HT-29 (cell line): Measurements from ENCODE around the gene SPPL3. TPM values are rescaled to one million over a fixed set of nuclear protein-coding genes. Genes with fewer than 3 reads are reported as not detected.
"Not testable (repeated sequence)": the region's sequence is repeated elsewhere in the genome, so short reads cannot be mapped to it uniquely, and the experiment has no call there.

Experiments used
- DNase-seq: peaks from one replicate; pipeline ENCODE4 v3.0.0-alpha.2; 2015; ENCODE audit warnings: low spot score
- total RNA-seq: library from RNA; depleted of rRNA; stranded (reverse); fragments of >200 nt; shearing (Covaris generic); gene quantifications from 2 replicates; pipeline ENCODE4 v1.2.3, GENCODE V29; 2014

Gene SPPL3
- total RNA-seq, 1 experiment from 2014 or later, result 7.9 TPM

DNA sequence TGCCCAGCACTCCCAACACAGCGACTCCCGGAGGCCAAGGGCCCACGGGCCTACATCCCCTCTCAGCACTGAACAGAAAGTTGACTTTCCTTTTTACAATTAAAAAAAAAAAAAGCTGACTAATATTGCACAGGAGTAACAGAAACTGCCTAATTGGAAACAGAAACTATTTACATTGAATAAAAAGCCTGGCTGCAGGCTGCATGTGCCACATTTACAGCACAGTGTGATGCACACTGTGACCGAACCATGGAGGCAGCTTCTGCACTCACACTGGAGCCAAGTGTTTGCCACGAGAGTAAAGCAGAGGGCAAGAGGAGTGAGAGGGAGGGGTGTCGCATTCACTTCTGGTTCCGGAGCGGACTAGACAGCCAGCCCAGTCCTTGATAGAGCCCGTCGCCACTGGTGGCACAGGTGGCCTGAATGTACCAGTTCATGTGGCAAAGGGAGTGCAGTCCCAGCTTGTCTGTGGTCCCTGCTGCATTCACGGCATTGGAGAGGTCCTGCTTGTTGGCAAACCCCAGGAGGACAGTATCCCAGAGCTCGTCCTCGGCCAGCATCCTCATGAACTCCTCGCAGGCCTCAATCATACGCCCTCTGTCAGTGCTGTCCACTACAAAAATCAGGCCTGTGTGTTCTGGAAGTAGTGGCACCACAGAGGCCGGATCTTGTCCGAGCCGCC is 59.2 kb downstream of the SPPL3 start:
- no peak for DNase-seq

DNA sequence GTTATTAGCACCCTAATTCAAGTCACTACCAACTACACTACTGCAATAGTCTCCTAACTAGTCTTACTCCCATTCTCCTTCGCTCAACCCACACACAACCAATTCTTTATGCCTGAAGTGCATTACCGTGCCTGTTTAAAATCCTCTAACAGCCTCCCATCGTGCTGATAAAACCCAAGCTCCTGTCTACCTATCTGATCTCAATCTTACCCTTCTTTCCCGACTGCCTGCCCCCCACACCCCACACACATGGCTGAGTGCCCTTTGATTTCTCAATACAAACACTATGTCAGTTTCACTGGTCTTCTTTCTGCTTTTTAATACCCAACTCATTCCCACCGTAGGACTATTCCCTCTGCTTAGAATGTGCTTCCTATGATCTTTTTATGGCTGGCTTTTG is 59.9 kb downstream of the SPPL3 start:
- no peak for DNase-seq

- DNase-seq, result no peak
These were observed 60.7 kb downstream of the SPPL3 start for GRCh38 chr12:120843472-120843871.

DNA sequence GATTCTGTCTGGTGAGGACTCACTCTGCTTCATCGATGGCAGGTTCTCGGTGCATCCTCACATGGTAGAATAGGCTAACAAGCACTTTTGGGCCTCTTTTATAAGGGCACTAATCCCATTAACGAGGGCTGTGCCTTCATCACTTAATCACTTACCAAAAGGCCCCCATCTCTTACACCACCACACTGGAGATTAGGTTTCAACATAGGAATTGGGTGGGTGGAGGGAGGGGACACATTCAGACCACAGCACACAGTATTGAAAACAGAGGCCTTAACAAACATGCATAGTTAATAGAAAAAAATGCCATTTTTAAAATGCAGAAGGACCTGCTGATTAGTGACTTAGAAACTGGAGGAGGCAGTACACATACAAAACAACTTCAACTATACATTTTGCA is 61.6 kb downstream of the SPPL3 start:
- DNase-seq, result no peak

GRCh38 chr12:120841525-120841924 is 62.6 kb downstream of the SPPL3 start:
- DNase-seq, result no peak

DNA sequence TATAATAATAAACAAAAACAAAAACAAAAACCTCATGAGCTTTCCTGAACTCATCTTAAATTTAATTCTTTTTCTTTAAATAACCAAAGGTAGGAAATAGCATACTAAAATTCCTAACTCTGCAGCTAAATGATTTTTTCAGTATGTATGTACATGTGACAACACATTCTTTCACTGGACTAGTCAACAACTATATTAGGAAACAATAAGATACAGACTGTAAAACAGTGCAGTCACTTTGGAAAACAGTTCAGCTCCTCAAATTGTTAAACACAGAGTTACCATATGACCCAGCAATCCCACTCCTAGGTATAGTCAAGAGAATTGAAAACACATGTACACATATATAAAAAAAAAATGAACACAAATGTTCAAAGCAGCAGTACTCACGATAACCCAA is 64.7 kb downstream of the SPPL3 start:
- DNase-seq, result no peak

DNA sequence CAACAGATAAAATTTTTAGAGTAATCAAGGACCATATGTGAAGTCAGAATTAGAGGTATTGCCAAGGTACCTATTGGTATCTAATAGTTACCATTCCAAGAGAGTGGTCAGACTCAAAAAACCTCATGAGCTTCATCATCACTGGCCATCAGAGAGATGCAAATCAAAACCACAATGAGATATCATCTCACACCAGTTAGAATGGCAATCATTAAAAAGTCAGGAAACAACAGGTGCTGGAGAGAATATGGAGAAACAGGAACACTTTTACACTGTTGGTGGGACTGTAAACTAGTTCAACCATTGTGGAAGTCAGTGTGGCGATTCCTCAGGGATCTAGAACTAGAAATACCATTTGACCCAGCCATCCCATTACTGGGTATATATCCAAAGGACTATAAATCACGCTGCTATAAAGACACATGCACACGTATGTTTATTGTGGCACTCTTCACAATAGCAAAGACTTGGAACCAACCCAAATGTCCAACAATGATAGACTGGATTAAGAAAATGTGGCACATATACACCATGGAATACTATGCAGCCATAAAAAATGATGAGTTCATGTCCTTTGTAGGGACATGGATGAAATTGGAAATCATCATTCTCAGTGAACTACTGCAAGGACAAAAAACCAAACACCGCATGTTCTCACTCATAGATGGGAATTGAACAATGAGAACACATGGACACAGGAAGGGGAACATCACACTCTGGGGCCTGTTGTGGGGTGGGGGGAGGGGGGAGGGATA is 65.4 kb downstream of the SPPL3 start:
- not testable (repeated sequence) for DNase-seq

GRCh38 chr12:120836114-120836684 is 68.0 kb downstream of the SPPL3 start:
- DNase-seq, result no peak

DNA sequence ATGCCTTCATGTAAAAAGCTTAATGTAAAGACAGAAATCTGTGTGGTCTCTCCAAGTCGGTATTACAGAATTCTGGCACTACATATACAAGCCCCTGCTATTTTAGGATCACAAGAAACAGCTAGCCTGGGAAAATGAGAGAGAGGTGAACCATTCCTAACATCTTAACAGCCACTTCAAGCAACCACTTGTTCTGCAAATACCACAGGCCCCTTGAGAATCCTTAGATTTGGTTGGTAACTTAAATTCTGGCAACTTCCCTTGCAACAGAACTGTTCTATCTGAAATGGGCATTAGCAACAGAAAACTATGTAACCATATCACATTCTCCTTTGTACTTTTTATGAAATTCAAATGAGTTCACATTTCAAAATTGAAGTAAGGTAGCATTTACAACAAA is 68.5 kb downstream of the SPPL3 start:
- no peak for DNase-seq

DNA sequence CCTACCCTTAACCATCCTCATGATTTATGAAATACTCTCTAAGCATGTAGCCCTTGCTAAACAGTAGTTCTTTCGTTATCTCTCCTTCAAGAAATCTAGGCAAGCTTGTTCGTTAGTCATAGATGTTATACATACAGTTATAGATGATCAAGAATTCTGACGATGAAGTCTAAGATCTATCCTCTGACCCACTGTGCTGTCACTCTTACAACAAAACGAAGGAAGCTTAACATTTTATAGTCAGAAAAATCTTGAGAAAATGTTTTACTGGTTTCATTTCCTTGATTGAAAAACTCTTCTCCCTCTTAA is 68.9 kb downstream of the SPPL3 start:
- DNase-seq, result no peak

GRCh38 chr12:120834489-120835303 is 69.5 kb downstream of the SPPL3 start:
- no peak for DNase-seq

DNA sequence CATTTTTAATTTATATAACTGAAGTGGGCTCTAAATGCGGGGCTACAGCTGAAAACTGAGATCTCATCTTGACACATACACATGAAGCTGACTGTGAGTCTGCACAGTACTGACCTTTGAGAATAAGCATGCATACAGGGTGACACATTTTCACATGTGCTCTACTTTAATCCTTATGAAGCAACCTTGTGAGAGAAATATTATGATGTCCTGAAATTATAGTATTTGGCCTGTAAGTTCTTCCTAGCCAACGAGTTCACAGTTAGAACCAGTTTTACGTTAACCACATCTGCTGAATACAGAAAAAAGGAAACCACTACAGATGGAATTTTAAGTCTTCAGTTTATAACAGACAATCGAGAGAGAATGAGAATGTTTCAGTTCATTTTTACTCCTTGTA is 70.3 kb downstream of the SPPL3 start:
- DNase-seq, result no peak

DNA sequence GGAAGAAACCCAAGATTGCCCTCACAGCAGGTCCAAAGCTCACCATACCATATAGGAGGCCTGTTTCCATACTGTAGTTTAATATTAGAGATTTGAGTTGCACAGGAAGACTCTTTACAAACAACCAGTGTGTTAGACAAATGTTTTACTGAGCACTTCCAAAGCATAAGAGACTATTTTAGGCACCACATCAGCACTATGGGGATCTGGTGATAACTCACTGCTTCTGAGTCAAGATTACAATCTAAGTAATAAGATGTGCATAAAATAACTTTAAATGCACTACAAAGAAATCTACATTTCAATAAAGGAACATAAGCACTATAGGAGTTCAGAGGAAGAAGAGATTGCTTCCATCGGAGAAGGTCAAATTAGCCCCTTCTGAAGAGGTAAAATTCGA is 71.4 kb downstream of the SPPL3 start:
- DNase-seq, result no peak

GRCh38 chr12:120831648-120832267 is 72.4 kb downstream of the SPPL3 start:
- DNase-seq, result no peak

DNA sequence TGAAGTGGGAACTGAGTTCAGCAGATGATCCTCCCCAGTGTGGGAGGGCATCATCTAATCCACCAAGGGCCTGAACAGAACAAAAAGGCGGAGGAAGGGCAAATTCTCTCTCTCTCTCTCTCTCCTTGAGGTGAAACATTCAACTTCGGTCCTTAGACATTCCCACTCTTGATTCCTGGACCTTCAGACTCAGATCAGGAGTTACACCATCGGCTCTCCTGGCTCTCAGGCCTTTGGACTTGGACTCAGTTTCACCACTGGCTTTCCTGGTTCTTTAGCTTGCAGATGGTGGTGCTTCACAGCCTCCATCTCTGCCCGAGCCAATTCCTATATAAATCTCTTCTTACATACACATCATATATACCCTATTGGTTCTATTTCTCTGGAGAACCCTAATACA is 73.2 kb downstream of the SPPL3 start:
- no peak for DNase-seq

DNA sequence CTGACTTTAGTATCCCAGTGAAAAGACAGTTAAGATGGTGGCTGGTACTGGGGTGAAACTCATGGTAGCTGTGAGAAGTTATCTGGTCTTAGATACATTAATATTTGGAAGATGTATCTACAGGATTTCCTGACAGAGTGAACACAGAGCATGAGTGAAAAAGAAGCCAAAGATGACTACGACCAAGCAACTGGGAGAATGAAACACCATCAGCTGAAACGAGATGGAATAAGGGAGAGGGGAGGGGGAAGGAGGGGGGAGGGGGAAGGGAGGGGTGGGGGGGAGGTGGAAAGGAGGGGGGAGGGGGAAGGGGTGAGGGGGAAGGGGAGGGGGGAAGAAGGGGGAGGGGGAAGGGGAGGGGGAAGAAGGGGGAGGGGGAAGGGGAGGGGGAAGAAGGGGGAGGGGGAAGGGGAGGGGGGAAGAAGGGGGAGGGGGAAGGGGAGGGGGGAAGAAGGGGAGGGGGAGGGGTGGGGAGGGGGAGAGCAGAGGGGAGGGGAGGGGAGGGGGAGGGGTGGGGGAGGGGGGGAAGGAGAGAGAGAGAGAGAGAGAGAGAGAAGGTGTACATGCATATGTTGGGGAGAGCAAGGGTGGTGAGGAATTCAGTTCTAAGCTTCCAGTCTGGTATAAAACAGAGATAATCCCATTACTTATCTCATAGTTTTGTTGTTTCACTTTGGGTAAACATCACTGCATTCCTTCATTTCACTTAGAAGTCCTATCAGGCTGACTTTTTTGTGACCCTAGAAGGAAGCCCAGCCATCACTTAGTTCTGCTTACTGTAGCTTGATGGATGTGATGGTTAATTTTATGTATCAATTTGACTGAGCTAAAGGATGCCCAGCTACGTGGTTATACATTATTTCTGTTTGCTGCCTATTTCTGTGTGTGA is 73.9 kb downstream of the SPPL3 start:
- no peak for DNase-seq

DNA sequence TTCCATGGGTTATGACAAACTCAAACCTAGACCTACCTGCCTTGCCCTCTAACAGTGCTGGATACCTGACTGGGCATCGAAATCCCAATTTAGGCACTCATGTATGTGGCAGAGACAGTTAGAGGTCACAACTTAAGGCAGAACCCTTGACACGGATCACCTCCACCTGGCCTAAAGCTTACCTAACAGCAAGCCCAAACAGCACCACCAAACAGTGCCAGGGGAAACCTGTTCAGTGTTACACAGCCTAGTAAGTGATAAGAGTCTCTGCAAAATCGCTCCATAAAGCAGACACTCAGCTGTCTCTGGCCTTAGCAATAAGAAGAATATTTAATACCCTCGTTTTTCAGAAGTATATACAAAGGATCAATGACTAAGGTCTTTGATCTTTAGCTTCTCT is 77.8 kb downstream of the SPPL3 start:
- no peak for DNase-seq

GRCh38 chr12:120825337-120825736 is 78.8 kb downstream of the SPPL3 start:
- DNase-seq, result no peak

DNA sequence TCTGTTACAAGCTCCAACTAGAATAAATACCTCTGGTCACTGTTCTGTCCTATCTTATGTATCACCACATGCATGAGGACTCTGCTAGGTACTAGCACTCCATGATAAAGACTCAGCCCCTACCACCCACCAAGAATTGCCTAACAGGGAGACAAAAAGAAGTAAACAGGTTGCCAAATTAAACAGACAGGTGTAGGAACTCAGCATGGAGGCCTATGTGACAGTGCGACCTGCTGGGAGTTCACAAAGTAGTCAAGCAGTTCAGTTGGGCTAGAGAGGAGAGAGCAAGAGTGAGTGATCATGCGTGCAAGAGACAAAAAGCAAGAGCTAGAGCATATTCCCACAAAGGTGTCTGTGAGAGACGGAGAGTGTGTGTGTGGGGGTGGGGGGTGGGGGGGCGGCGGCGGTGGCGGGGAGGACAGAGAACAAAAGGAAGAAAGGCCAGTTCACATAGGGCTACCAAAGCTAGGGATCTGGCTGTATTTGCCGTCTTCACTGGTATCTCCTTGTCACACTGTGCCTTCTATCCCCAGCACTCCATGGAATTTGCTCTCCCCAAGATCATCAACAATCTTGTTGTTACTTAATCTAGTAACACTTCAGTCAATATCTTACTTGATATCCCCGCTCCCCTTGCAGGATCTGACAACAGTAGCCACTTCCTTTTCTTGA is 81.2 kb downstream of the SPPL3 start:
- DNase-seq, result no peak

GRCh38 chr12:120821878-120822277 is 82.3 kb downstream of the SPPL3 start:
- no peak for DNase-seq
